K562 (cell line): ENCODE data around the gene AEN. TPM values are rescaled to one million over a fixed set of nuclear protein-coding genes. Genes with fewer than 3 reads are reported as not detected.
A peak's percentile ranks its signal among the peaks of the same experiment; 100 is the strongest.

ENCODE experiments used
- DLX4 ChIP-seq: fragments of 250-450 bp; sonication (Bioruptor Pico); IDR thresholded peaks from 2 replicates; pipeline ENCODE4 v1.6.1; 2021; ENCODE audit warnings: mild to moderate bottlenecking
- HMBOX1 ChIP-seq: sonication (generic); IDR thresholded peaks from 2 replicates; pipeline ENCODE4 v1.6.1; 2016
- JUND ChIP-seq, 2 experiments: IDR thresholded peaks; 2 replicates in 1 of 2; 3 replicates in 1 of 2; pipeline ENCODE4 v1.6.1; 2011; ENCODE audit warnings: borderline replicate concordance in 2 of 2, low read depth in 2 of 2, low read length in 2 of 2, improper control_type of control experiment in 1 of 2, missing biosample characterization in 1 of 2, missing genetic modification characterization in 1 of 2, missing genetic modification reagents in 1 of 2
- NKRF ChIP-seq: fragments of 450-650 bp; IDR thresholded peaks from 2 replicates; pipeline ENCODE4 v1.6.1; 2016; ENCODE audit warnings: borderline replicate concordance
- SMARCA4 ChIP-seq: fragments of 450-650 bp; IDR thresholded peaks from 2 replicates; pipeline ENCODE4 v1.6.1; 2016
- TAF9B ChIP-seq: fragments of 450-650 bp; IDR thresholded peaks from 2 replicates; pipeline ENCODE4 v1.6.1; 2018; ENCODE audit warnings: mild to moderate bottlenecking; ENCODE audit not compliant: partially characterized antibody
- TBL1XR1 ChIP-seq, 2 experiments: IDR thresholded peaks; 2 replicates each; pipeline ENCODE4 v1.6.1; 2012; ENCODE audit warnings: improper control_type of control experiment in 2 of 2, low read length in 2 of 2, mild to moderate bottlenecking in 1 of 2
- ZNF318 ChIP-seq, 2 experiments: fragments of 450-650 bp; IDR thresholded peaks; 2 replicates each; pipeline ENCODE4 v1.6.1; 2016; ENCODE audit warnings: mild to moderate bottlenecking in 2 of 2, borderline replicate concordance in 1 of 2, low read depth in 1 of 2, moderate library complexity in 1 of 2
- ZNF398 ChIP-seq: fragments of 250-450 bp; sonication (Bioruptor Pico); IDR thresholded peaks from 2 replicates; pipeline ENCODE4 v1.8.0; 2021; ENCODE audit warnings: moderate library complexity, mild to moderate bottlenecking, inconsistent platforms
- polyA plus RNA-seq, 8 experiments: library from polyadenylated mRNA; depleted of rRNA in 4 of 8; stranded (reverse) in 5 of 8; unstranded in 3 of 8; fragments of >200 nt; fragmentation: Nextera tagmentation in 2 of 8; fragmentation: Illumina TruSeq in 1 of 8; extraction: Ambion mirVana in 2 of 8; extraction: Trizol in 1 of 8; gene quantifications; 2 replicates each; pipeline versions ENCODE4 v1.2.1 to v1.2.3, GENCODE V29; 2011 to 2014; ENCODE audit warnings: inconsistent platforms in 1 of 8, missing spikeins in 1 of 8
- total RNA-seq, 7 experiments: library from RNA; depleted of rRNA in 6 of 7; stranded (reverse); fragments of >200 nt in 6 of 7; fragmentation: Illumina TruSeq in 2 of 7; extraction: Trizol in 2 of 7; gene quantifications; 2 replicates each; pipeline versions ENCODE4 v1.2.1 to v1.2.3, GENCODE V29; 2011 to 2021; ENCODE audit warnings: low replicate concordance in 1 of 7

AEN gene
- total and polyA plus RNA-seq, 9 of the 15 experiments (the other 6 are each of a cell fraction or from before 2014, with no cell fraction given), result 9.0 to 51.0 (median 32.8) TPM

GRCh38 chr15:88638626-88639372, 17.7 kb downstream of the AEN start, which contains the start of gene ISG20 (continued):
- TF ChIP-seq NKRF, result peak; percentile 61; the same call in 1 of the 2 replicates
- peak in 1 of 2 experiments; percentile 40; a peak in 1 of 4 replicates for TF ChIP-seq TBL1XR1 (IDR thresholded peaks at IDR 0.05; ENCODE audit: low read length in 2 of 2)
- peak; percentile 91 for TF ChIP-seq SMARCA4
- TF ChIP-seq ZNF318 (IDR thresholded peaks at IDR 0.05; ENCODE audit: borderline replicate concordance in 1 of 2, low read depth in 1 of 2), result peak in 1 of 2 experiments; percentile 97; a peak in 2 of 4 replicates
- peak; percentile 99 for TF ChIP-seq JUND (IDR thresholded peaks at IDR 0.05; ENCODE audit: borderline replicate concordance, low read depth, low read length)
- peak; percentile 99 for TF ChIP-seq JUND (tag; IDR thresholded peaks at IDR 0.05; ENCODE audit: borderline replicate concordance, low read depth, low read length)
- TF ChIP-seq ZNF398 (CRISPR knock-in tag), result no peak
- peak; percentile 38; the same call in 1 of the 2 replicates for TF ChIP-seq HMBOX1
- peak; percentile 96 for TF ChIP-seq TAF9B
- no peak for TF ChIP-seq DLX4
